Right lobe of liver (tissue), 6 donors: ENCODE data around the gene CHCHD5. TPM values are rescaled to one million over a fixed set of nuclear protein-coding genes. Genes with fewer than 3 reads are reported as not detected.

Experiments
- ATAC-seq, 4 donors: fragments of 200-7000 bp; cut with Tn5 transposase; one replicate each; pipeline ENCODE4 v1.9.1; 2020; ENCODE audit warnings: mild to moderate bottlenecking in 4 of 4, moderate library complexity in 4 of 4
- DNase-seq, 3 donors: peaks; one replicate each; pipeline ENCODE4 v3.0.0-alpha.2; 2020
- H3K27ac ChIP-seq, 3 donors: fragments of 200-600 bp; one replicate each; pipeline ENCODE4 v1.8.0; 2022
- H3K27me3 ChIP-seq, 2 donors: fragments of 200-600 bp; one replicate each; pipeline ENCODE4 v1.8.0; 2022
- H3K36me3 ChIP-seq, 4 donors: fragments of 200-600 bp; sonication (generic) in 1 of 4; one replicate each; pipeline versions ENCODE4 v1.5.1 to v1.8.0; 2017 to 2022; ENCODE audit warnings: control low read depth in 1 of 4
- H3K4me1 ChIP-seq, 4 donors: fragments of 200-600 bp; sonication (generic) in 1 of 4; one replicate each; pipeline versions ENCODE4 v1.5.1 to v1.8.0; 2017 to 2022; ENCODE audit warnings: control low read depth in 1 of 4
- H3K4me3 ChIP-seq, 3 donors: fragments of 200-600 bp; one replicate each; pipeline ENCODE4 v1.8.0; 2022
- H3K9me3 ChIP-seq, 4 donors: fragments of 200-600 bp; sonication (generic) in 1 of 4; one replicate each; pipeline versions ENCODE4 v1.5.1 to v1.8.0; 2017 to 2022; ENCODE audit warnings: control low read depth in 1 of 4
- POLR2A ChIP-seq: fragments of 450-650 bp; IDR thresholded peaks from one replicate; pipeline ENCODE4 v1.6.1; 2017; ENCODE audit warnings: antibody characterized with exemption, mild to moderate bottlenecking
- whole genome bisulfite sequencing: methylation state at CpG from one replicate; pipeline ENCODE4 v1.1.6; 2018; ENCODE audit warnings: low coverage, low lambda C conversion rate; ENCODE audit not compliant: insufficient coverage; ENCODE audit errors: missing lambda C conversion rate; 5-methylcytosine and 5-hydroxymethylcytosine counted together
- intact Hi-C, 2 donors: fragments of 100-400 bp; cut with DNase I; formaldehyde crosslinking; loops; one replicate each; pipeline versions ENCODE4 v1.11.2 to v1.14.1; 2022
- total RNA-seq, 6 experiments: library from RNA; depleted of rRNA in 2 of 6; stranded (reverse); fragments of >200 nt in 2 of 6; fragmentation: NEBNext Ultra II Directional in 3 of 6; extraction: Animal tissue kit (Norgen Biotek cat#: 25700) in 3 of 6; gene quantifications; one replicate each; pipeline versions ENCODE4 v1.1.0 to v1.2.4, GENCODE V29; 2016 to 2023
- TF ChIP-seq, protein P1 (sequence below), 4 donors: fragments of 200-600 bp in 3 of 4; fragments of 450-650 bp in 1 of 4; IDR thresholded peaks; one replicate each; pipeline versions ENCODE4 v1.5.1 to v1.8.0; 2016 to 2022; ENCODE audit warnings: antibody characterized with exemption in 4 of 4, mild to moderate bottlenecking in 2 of 4
- donor health status: DM: no; HTN: yes; CAD: no.
- donor health status: DM: no; HTN: no; CAD: no.
- donor health status: DM: no; HTN: no; CAD: no.
- donor health status: DM: no; HTN: yes; CAD: no.
- donor health status: DM: no; HTN: yes; CAD: no.

Gene CHCHD5
- total RNA-seq, 6 experiments from 2014 or later, result 15.1 to 29.5 (median 18.7) TPM

DNA sequence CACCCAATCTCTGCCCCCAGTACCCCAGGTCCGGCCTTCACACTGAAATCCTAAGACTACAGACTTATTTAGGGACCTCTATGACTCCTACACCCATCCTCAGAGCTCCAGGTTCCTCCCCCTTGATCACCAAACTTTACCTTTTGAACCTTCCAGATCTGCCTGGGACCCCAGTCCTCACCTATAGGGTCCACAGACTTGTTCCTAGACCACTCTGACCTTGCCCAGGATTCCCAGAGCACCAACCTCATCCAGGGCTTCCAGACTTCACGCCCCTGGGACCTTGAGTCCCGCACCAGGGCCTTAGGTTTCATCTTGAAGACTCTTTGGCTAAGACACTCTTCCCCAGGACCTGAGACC lies 462 bp downstream of the CHCHD5 start:
- Histone ChIP-seq H3K27ac (peak overlapping the region; percentile 76 to 91 (median 85)), H3K9me3 (no peaks in the 10 kb centered on the region), H3K36me3 (no peaks in the 10 kb centered on the region), H3K4me3 (peak overlapping the region; percentile 65 to 89 (median 79)), H3K4me1 (peaks cover 0 to 13% (median 0%) of the 10 kb centered on the region in 4 donors), H3K27me3 (no peaks in the 10 kb centered on the region)
- 50% methylated on average over 2 of the region's 3 CpGs for WGBS
- TF ChIP-seq, protein P1, sequence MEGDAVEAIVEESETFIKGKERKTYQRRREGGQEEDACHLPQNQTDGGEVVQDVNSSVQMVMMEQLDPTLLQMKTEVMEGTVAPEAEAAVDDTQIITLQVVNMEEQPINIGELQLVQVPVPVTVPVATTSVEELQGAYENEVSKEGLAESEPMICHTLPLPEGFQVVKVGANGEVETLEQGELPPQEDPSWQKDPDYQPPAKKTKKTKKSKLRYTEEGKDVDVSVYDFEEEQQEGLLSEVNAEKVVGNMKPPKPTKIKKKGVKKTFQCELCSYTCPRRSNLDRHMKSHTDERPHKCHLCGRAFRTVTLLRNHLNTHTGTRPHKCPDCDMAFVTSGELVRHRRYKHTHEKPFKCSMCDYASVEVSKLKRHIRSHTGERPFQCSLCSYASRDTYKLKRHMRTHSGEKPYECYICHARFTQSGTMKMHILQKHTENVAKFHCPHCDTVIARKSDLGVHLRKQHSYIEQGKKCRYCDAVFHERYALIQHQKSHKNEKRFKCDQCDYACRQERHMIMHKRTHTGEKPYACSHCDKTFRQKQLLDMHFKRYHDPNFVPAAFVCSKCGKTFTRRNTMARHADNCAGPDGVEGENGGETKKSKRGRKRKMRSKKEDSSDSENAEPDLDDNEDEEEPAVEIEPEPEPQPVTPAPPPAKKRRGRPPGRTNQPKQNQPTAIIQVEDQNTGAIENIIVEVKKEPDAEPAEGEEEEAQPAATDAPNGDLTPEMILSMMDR (IDR thresholded peaks at IDR 0.05), result no peak
- DNase-seq (no peak), ATAC-seq (no peak)
- intact Hi-C loops, result no loop called here

DNA sequence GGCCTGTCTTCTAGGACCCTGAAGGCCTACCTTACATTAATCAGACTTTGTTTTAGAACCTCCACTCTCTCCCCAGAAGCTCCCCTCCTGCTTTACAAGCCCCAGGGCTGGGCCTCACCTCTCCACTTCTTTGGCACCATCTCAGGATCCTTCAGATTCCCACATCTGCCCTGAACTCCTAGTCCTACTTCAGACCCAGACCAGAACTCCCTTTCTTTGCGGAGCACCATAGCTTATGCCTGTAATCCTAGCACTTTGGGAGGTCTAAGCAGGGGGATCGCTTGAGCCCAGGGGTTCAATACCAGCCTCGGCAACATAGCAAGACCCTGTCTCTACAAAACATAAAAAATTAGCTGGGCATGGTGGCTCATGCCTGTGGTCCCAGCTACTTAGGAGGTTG lies 991 bp downstream of the CHCHD5 start:
- H3K36me3 ChIP-seq, result no peaks in the 10 kb centered on the region
- no peaks in the 10 kb centered on the region for H3K27me3 ChIP-seq
- ATAC-seq, result no peak
- TF ChIP-seq, protein P1 (IDR thresholded peaks at IDR 0.05), result no peak
- TF ChIP-seq POLR2A, result no peak
- 100% methylated on average over 2 of the region's 3 CpGs for whole genome bisulfite sequencing
- peak overlapping the region in 2 of 3 donors; percentile 85 to 91 for H3K27ac ChIP-seq
- DNase-seq, result no peak
- no peaks in the 10 kb centered on the region for H3K9me3 ChIP-seq
- H3K4me3 ChIP-seq, result peak overlapping the region in 2 of 3 donors; percentile 79 to 89
- H3K4me1 ChIP-seq, result peaks cover 0 to 13% (median 0%) of the 10 kb centered on the region in 4 donors
- intact Hi-C loops, result no loop called here

DNA sequence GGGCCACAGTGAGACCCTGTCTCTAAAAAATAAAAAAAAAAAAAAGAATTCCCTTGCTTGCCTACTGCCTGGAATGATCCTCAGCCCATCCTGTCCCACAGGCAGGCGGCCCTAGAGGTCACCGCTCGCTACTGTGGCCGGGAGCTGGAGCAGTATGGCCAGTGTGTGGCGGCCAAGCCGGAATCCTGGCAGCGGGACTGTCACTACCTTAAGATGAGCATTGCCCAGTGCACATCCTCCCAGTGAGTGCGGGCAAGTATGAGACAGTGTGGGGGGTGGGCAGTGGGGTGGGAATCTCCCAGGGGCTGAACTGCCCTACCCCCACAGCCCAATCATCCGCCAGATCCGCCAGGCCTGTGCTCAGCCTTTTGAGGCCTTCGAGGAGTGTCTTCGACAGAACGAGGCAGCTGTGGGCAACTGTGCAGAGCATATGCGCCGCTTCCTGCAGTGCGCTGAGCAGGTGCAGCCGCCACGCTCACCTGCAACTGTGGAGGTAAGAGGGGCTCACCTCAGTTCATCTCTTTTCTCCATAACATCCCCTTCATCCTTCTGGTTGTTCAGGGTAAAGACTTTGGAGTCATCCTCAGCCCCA lies 1.6 kb downstream of the CHCHD5 start:
- no peak for DNase-seq
- TF ChIP-seq, protein P1 (IDR thresholded peaks at IDR 0.05), result no peak
- no peak for TF ChIP-seq POLR2A

DNA sequence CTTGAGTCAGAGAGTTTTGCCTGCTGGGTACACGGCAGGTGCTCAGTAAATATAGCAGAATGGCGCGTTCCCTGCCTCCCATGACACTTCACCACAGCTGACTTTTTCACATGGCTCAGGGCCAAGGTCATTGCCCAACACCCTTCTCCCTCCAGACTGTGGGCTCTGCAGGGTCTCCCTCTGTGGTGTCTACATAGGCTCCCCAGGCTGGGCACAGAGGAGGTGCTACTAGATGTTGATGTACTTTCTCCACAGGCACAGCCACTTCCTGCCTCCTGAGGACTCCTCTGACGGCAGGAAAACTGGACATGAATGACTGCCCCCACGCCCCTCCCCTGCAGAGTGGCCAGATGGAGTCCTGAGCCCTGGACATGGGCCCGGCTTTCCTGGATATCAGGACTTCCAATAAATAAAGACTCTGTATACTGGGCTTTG lies 4.2 kb downstream of the CHCHD5 start:
- DNase-seq, result peak in 2 of 3 donors; percentile 47 to 54
- peak in 3 of 4 donors; percentile 1 to 47 (median 5) for ATAC-seq
- TF ChIP-seq POLR2A, result no peak
- TF ChIP-seq, protein P1 (IDR thresholded peaks at IDR 0.05), result no peak
- Histone ChIP-seq H3K27ac (no peak overlapping the region), H3K4me3 (no peak overlapping the region), H3K4me1 (peaks cover 0 to 7% (median 0%) of the 10 kb centered on the region in 4 donors), H3K9me3 (no peaks in the 10 kb centered on the region), H3K27me3 (no peaks in the 10 kb centered on the region), H3K36me3 (no peaks in the 10 kb centered on the region)
- 40% methylated on average over 3 of the region's 6 CpGs for WGBS
- intact Hi-C loops, result no loop called here

More for the DNA sequence above, 1.6 kb downstream of the CHCHD5 start:
- H3K9me3 ChIP-seq, result no peaks in the 10 kb centered on the region
- no peak overlapping the region for H3K27ac ChIP-seq
- WGBS, result 94% methylated on average over 7 of the region's 18 CpGs
- intact Hi-C loops, result no loop called here
- no peak overlapping the region for H3K4me3 ChIP-seq
- no peaks in the 10 kb centered on the region for H3K36me3 ChIP-seq
- no peaks in the 10 kb centered on the region for H3K27me3 ChIP-seq
- no peak for ATAC-seq
- peaks cover 0 to 13% (median 0%) of the 10 kb centered on the region in 4 donors for H3K4me1 ChIP-seq
